K562 (cell line): ENCODE data around the gene FAM174B. TPM values are rescaled to one million over a fixed set of nuclear protein-coding genes. Genes with fewer than 3 reads are reported as not detected.

Source experiments
- BCOR ChIP-seq: fragments of 450-650 bp; IDR thresholded peaks from 2 replicates; pipeline ENCODE4 v1.6.1; 2016
- FOSL1 ChIP-seq: fragments of 200-800 bp; sonication (Bioruptor generic); conservative IDR thresholded peaks from 2 replicates; pipeline ENCODE4 v1.6.1; 2016; ENCODE audit warnings: missing genetic modification characterization, missing compliant biosample characterization
- FOXA3 ChIP-seq, 2 experiments: fragments of 450-650 bp in 1 of 2; sonication (generic) in 1 of 2; formaldehyde crosslinking; IDR thresholded peaks in 1 of 2; conservative IDR thresholded peaks in 1 of 2; 2 replicates each; pipeline versions ENCODE4 v1.4.0 to v1.8.0; 2020 to 2022; ENCODE audit warnings: mild to moderate bottlenecking in 2 of 2, missing genetic modification reagents in 1 of 2
- KDM1A ChIP-seq, 2 experiments: fragments of 450-650 bp; IDR thresholded peaks; 2 replicates each; pipeline ENCODE4 v1.6.1; 2016; ENCODE audit warnings: mild to moderate bottlenecking in 2 of 2
- KLF10 ChIP-seq: fragments of 250-450 bp; sonication (Bioruptor Pico); IDR thresholded peaks from 2 replicates; pipeline ENCODE4 v1.6.1; 2021; ENCODE audit warnings: matching md5 sums
- MEF2A ChIP-seq: IDR thresholded peaks from 2 replicates; pipeline ENCODE4 v1.6.1; 2011; ENCODE audit warnings: low read depth, mild to moderate bottlenecking, low read length, moderate library complexity; ENCODE audit not compliant: control insufficient read depth
- MTA1 ChIP-seq: fragments of 450-650 bp; IDR thresholded peaks from 2 replicates; pipeline ENCODE4 v1.6.1; 2017; ENCODE audit warnings: borderline replicate concordance
- NCOA1 ChIP-seq: fragments of 450-650 bp; IDR thresholded peaks from 2 replicates; pipeline ENCODE4 v1.6.1; 2016; ENCODE audit warnings: low read depth
- PCBP1 ChIP-seq: fragments of 200-400 bp; formaldehyde crosslinking; IDR thresholded peaks from 2 replicates; pipeline ENCODE4 v1.6.1; 2018; ENCODE audit warnings: mild to moderate bottlenecking, low read depth, low read length; ENCODE audit not compliant: poor library complexity, severe bottlenecking
- POLR2G ChIP-seq: fragments of 200-400 bp; formaldehyde crosslinking; IDR thresholded peaks from 2 replicates; pipeline ENCODE4 v1.6.1; 2017; ENCODE audit warnings: low read depth, mild to moderate bottlenecking, antibody characterized with exemption, low read length, moderate library complexity
- SMARCE1 ChIP-seq: fragments of 450-650 bp; IDR thresholded peaks from 2 replicates; pipeline ENCODE4 v1.7.1; 2016; ENCODE audit warnings: mild to moderate bottlenecking
- TGIF2 ChIP-seq: sonication (generic); formaldehyde crosslinking; IDR thresholded peaks from 2 replicates; pipeline ENCODE4 v1.8.1; 2022; ENCODE audit warnings: mild to moderate bottlenecking, missing genetic modification reagents, moderate library complexity
- ZBTB33 ChIP-seq: sonication (generic); formaldehyde crosslinking; IDR thresholded peaks from 2 replicates; pipeline ENCODE4 v1.8.1; 2023; ENCODE audit warnings: mild to moderate bottlenecking, missing genetic modification reagents
- ZC3H11A ChIP-seq: IDR thresholded peaks from 2 replicates; pipeline ENCODE4 v1.6.1; 2012; ENCODE audit warnings: low read depth, low read length, improper control_type of control experiment
- ZNF277 ChIP-seq: fragments of 250-450 bp; sonication (Bioruptor Pico); IDR thresholded peaks from 2 replicates; pipeline ENCODE4 v1.8.0; 2022; ENCODE audit warnings: inconsistent platforms, mild to moderate bottlenecking, moderate library complexity, borderline replicate concordance
- ZNF347 ChIP-seq: fragments of 450-650 bp; formaldehyde crosslinking; IDR thresholded peaks from 2 replicates; pipeline ENCODE4 v1.4.0; 2020; ENCODE audit warnings: low read depth, mild to moderate bottlenecking, moderate library complexity
- ZNF583 ChIP-seq: fragments of 250-450 bp; sonication (Bioruptor Pico); IDR thresholded peaks from 2 replicates; pipeline ENCODE4 v1.4.0; 2020
- ZNF668 ChIP-seq: fragments of 250-450 bp; sonication (Bioruptor Pico); IDR thresholded peaks from 2 replicates; pipeline ENCODE4 v1.8.0; 2022; ENCODE audit warnings: mild to moderate bottlenecking, inconsistent platforms
- polyA plus RNA-seq, 8 experiments: library from polyadenylated mRNA; depleted of rRNA in 4 of 8; stranded (reverse) in 5 of 8; unstranded in 3 of 8; fragments of >200 nt; fragmentation: Nextera tagmentation in 2 of 8; fragmentation: Illumina TruSeq in 1 of 8; extraction: Ambion mirVana in 2 of 8; extraction: Trizol in 1 of 8; gene quantifications; 2 replicates each; pipeline versions ENCODE4 v1.2.1 to v1.2.3, GENCODE V29; 2011 to 2014; ENCODE audit warnings: inconsistent platforms in 1 of 8, missing spikeins in 1 of 8
- total RNA-seq, 7 experiments: library from RNA; depleted of rRNA in 6 of 7; stranded (reverse); fragments of >200 nt in 6 of 7; fragmentation: Illumina TruSeq in 2 of 7; extraction: Trizol in 2 of 7; gene quantifications; 2 replicates each; pipeline versions ENCODE4 v1.2.1 to v1.2.3, GENCODE V29; 2011 to 2021; ENCODE audit warnings: low replicate concordance in 1 of 7
- TF ChIP-seq, protein P1 (sequence below): fragments of 450-650 bp; IDR thresholded peaks from 2 replicates; pipeline ENCODE4 v1.6.1; 2018; ENCODE audit not compliant: partially characterized antibody

The FAM174B gene
- total and polyA plus RNA-seq, 9 of the 15 experiments (the other 6 are each of a cell fraction or from before 2014, with no cell fraction given): 0.39 to 2.7 (median 1.9) TPM; not detected in 1

GRCh38 chr15:92617549-92618520, 37.7 kb downstream of the FAM174B start (continued):
- TF ChIP-seq ZBTB33 (CRISPR knock-in tag) (no peak), TGIF2 (no peak), ZNF347 (CRISPR knock-in tag) (no peak), PCBP1 (no peak), ZNF277 (CRISPR knock-in tag) (no peak), MTA1 (peak; percentile 43; the same call in 1 of the 2 replicates), SMARCE1 (peak; percentile 95), POLR2G (no peak), KDM1A (IDR thresholded peaks at IDR 0.05) (peak; percentile 73 to 77; a peak in 3 of 4 replicates), FOSL1 (tag) (peak; percentile 98), ZNF583 (CRISPR knock-in tag) (no peak), MEF2A (no peak), FOXA3 (CRISPR knock-in tag; conservative IDR thresholded peaks at IDR 0.05 in 1 of 2, IDR thresholded peaks at IDR 0.05 in 1 of 2) (peak; percentile 88 to 97), KLF10 (CRISPR knock-in tag) (no peak), ZNF668 (CRISPR knock-in tag) (no peak), BCOR (peak; percentile 51; the same call in 1 of the 2 replicates), NCOA1 (peak; percentile 79; the same call in 1 of the 2 replicates), ZC3H11A (no peak)
- TF ChIP-seq, protein P1, sequence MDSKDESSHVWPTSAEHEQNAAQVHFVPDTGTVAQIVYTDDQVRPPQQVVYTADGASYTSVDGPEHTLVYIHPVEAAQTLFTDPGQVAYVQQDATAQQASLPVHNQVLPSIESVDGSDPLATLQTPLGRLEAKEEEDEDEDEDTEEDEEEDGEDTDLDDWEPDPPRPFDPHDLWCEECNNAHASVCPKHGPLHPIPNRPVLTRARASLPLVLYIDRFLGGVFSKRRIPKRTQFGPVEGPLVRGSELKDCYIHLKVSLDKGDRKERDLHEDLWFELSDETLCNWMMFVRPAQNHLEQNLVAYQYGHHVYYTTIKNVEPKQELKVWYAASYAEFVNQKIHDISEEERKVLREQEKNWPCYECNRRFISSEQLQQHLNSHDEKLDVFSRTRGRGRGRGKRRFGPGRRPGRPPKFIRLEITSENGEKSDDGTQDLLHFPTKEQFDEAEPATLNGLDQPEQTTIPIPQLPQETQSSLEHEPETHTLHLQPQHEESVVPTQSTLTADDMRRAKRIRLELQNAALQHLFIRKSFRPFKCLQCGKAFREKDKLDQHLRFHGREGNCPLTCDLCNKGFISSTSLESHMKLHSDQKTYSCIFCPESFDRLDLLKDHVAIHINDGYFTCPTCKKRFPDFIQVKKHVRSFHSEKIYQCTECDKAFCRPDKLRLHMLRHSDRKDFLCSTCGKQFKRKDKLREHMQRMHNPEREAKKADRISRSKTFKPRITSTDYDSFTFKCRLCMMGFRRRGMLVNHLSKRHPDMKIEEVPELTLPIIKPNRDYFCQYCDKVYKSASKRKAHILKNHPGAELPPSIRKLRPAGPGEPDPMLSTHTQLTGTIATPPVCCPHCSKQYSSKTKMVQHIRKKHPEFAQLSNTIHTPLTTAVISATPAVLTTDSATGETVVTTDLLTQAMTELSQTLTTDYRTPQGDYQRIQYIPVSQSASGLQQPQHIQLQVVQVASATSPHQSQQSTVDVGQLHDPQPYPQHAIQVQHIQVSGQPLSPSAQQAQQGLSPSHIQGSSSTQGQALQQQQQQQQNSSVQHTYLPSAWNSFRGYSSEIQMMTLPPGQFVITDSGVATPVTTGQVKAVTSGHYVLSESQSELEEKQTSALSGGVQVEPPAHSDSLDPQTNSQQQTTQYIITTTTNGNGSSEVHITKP: peak; percentile 40
